ENCODE results near the gene PRRT2.

GRCh38 chr16:29784901-29785500, 27.0 kb upstream of the PRRT2 start:
- TF ChIP-seq POLR2A (IDR thresholded peaks at IDR 0.05) (no peak), CTCF (IDR thresholded peaks at IDR 0.05) (peak; percentile 30 to 67 (median 56))

Measured in breast epithelium (tissue), 3 donors.